ENCODE measurements around the gene DUS2.

DUS2 gene

GRCh38 chr16:68047987-68048386 lies 24.9 kb downstream of the DUS2 start:
- DNase-seq, result no peak

GRCh38 chr16:68049449-68049848 lies 26.4 kb downstream of the DUS2 start:
- DNase-seq, result no peak

GRCh38 chr16:68055395-68055794 lies 32.3 kb downstream of the DUS2 start:
- peak in 1 of 3 experiments; percentile 1 for DNase-seq

- no peak for DNase-seq
Measured at GRCh38 chr16:68059804-68060203, 36.7 kb downstream of the DUS2 start.

- DNase-seq, result no peak
Measured at GRCh38 chr16:68061396-68061795, 38.3 kb downstream of the DUS2 start.

- DNase-seq, result no peak
Measured at GRCh38 chr16:68062910-68063393, 39.9 kb downstream of the DUS2 start.

- DNase-seq, result peak; percentile 19 to 63 (median 52)
Measured at GRCh38 chr16:68064791-68065365, 41.8 kb downstream of the DUS2 start.

- no peak for DNase-seq
Measured at GRCh38 chr16:68065716-68066305, 42.7 kb downstream of the DUS2 start.

- DNase-seq, result no peak
Measured at GRCh38 chr16:68066763-68067162, 43.7 kb downstream of the DUS2 start.

GRCh38 chr16:68068926-68069325 lies 45.8 kb downstream of the DUS2 start:
- no peak for DNase-seq

GRCh38 chr16:68069511-68070248 lies 46.6 kb downstream of the DUS2 start:
- no peak for DNase-seq

GRCh38 chr16:68070249-68070730 lies 47.2 kb downstream of the DUS2 start:
- DNase-seq, result no peak

GRCh38 chr16:68070806-68071517 lies 47.9 kb downstream of the DUS2 start:
- DNase-seq, result no peak

- DNase-seq, result no peak
Measured at GRCh38 chr16:68071518-68071901, 48.4 kb downstream of the DUS2 start.

GRCh38 chr16:68072038-68072695 lies 49.1 kb downstream of the DUS2 start:
- DNase-seq, result peak in 1 of 3 experiments; percentile 50

- DNase-seq, result no peak
Measured at GRCh38 chr16:68073902-68074760, 51.0 kb downstream of the DUS2 start.

- DNase-seq, result no peak
Measured at GRCh38 chr16:68074850-68075555, 51.9 kb downstream of the DUS2 start.

GRCh38 chr16:68075980-68076379 lies 52.9 kb downstream of the DUS2 start:
- DNase-seq, result no peak

GRCh38 chr16:68076560-68076959 lies 53.5 kb downstream of the DUS2 start:
- no peak for DNase-seq

- no peak for DNase-seq
Measured at GRCh38 chr16:68077866-68078700, 55.0 kb downstream of the DUS2 start.
